Loucy (cell line): ENCODE results near the gene DOLK.

Source experiments
- EZH2phosphoT487 ChIP-seq: fragments of 200-600 bp; IDR thresholded peaks from 2 replicates; pipeline ENCODE4 v1.6.1; 2018; ENCODE audit warnings: antibody characterized with exemption, mild to moderate bottlenecking, moderate library complexity, borderline replicate concordance
- TF ChIP-seq, protein P1 (sequence below): fragments of 200-600 bp; sonication (generic); conservative IDR thresholded peaks from 2 replicates; pipeline ENCODE4 v1.5.1; 2014; ENCODE audit warnings: mild to moderate bottlenecking, antibody characterized with exemption, low read length

DNA sequence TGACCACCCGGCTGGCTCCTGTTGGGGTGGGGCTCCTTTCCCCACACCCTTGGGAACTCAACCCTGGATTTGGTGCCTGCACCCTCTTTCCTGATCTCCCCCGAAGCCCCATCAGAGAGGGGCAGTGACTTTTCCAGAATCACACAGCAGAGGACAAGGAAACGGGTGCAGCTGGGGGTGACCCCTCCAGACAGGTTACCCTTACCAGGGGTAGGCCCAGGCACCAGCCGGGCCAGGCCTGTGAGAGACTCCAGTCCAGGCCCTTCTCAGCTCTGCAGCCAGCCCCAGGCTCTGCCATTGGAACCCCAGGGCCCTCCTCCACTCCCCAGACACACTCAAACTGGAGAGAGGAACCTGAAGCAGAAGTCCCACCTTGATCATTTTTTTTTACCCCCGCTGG lies 45.6 kb downstream of the DOLK start:
- TF ChIP-seq, protein P1, sequence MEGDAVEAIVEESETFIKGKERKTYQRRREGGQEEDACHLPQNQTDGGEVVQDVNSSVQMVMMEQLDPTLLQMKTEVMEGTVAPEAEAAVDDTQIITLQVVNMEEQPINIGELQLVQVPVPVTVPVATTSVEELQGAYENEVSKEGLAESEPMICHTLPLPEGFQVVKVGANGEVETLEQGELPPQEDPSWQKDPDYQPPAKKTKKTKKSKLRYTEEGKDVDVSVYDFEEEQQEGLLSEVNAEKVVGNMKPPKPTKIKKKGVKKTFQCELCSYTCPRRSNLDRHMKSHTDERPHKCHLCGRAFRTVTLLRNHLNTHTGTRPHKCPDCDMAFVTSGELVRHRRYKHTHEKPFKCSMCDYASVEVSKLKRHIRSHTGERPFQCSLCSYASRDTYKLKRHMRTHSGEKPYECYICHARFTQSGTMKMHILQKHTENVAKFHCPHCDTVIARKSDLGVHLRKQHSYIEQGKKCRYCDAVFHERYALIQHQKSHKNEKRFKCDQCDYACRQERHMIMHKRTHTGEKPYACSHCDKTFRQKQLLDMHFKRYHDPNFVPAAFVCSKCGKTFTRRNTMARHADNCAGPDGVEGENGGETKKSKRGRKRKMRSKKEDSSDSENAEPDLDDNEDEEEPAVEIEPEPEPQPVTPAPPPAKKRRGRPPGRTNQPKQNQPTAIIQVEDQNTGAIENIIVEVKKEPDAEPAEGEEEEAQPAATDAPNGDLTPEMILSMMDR, result no peak
- TF ChIP-seq EZH2phosphoT487, result no peak
